ENCODE measurements around the gene LZTR1.
A peak's percentile ranks its signal among the peaks of the same experiment; 100 is the strongest.
"Not testable (repeated sequence)": the region's sequence is repeated elsewhere in the genome, so short reads cannot be mapped to it uniquely, and the experiment has no call there.

LZTR1 gene

DNA sequence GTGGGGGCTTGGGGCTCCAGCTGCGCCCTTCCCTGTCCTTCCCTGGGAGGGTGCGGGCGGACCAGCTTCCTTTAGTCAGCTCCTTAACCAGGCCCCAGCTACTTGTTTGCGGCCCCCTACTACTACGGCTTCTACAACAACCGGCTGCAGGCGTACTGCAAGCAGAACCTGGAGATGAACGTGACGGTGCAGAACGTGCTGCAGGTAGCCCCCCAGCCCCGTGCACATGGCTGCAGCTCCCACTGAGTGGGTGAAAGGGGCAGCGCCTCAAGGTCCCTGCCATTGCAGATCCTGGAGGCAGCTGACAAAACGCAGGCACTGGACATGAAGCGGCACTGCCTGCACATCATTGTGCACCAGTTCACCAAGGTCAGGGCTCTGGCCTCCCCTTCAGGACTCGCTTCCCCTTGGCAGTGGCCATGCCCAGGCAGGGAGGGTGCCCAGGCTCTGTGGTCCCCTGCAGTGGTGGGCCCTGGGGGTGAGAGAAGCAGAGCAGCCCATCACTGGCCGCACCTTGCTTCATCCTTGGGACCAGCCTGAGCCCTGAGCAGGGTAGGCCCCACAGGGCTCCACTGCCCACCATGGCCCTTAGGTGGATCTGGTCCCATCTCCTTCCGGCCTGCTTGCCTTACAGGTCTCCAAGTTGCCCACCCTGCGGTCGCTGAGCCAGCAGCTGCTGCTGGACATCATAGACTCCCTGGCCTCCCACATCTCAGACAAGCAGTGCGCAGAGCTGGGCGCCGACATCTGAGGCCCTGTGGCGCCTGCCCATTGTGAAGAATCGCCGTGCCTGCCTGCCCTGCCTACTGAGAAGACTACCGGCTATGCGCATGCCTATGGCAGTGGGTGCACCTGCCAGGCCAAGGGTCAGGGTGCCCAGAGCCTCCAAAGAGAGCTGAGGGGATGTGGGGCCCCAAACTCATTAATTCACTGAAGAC lies 14.8 kb downstream of the LZTR1 start:
- DNase-seq (ENCODE audit: low read depth): no peak

DNA sequence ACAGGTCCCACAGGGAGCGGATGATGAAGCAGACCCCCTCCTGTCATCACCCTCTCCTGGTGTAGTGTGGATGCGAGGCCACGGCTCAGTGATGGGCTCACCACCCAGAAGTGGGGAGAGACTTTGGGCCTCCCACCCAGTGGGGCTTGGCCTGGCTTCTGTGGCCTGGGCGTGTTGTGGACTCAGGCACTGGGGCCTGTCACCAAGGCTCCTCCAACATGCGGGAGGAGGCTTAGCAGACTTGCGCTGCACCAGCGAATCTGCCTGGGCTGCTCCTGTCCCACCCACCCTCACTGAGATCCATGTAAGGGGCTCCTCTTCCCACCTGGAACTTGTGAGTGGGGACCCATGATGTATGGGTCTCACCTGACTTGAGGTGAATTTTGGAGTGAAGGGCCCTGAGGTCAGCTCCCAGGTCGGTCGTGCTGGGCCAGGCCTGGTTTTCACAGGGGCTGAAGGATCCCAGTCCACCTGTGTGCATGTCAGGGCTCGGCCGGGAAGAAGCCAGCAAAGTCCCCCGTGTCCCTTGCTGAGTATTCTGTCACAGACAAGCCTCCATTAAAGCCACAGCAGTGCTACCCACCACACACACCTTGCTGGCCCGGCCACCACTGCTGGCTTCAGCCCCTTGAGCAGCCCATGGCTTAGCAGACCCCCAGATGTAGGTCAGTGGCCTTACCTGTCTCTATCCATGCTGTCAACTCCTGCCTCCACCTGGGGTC lies 15.6 kb downstream of the LZTR1 start:
- DNase-seq (ENCODE audit: low read depth): no peak

DNA sequence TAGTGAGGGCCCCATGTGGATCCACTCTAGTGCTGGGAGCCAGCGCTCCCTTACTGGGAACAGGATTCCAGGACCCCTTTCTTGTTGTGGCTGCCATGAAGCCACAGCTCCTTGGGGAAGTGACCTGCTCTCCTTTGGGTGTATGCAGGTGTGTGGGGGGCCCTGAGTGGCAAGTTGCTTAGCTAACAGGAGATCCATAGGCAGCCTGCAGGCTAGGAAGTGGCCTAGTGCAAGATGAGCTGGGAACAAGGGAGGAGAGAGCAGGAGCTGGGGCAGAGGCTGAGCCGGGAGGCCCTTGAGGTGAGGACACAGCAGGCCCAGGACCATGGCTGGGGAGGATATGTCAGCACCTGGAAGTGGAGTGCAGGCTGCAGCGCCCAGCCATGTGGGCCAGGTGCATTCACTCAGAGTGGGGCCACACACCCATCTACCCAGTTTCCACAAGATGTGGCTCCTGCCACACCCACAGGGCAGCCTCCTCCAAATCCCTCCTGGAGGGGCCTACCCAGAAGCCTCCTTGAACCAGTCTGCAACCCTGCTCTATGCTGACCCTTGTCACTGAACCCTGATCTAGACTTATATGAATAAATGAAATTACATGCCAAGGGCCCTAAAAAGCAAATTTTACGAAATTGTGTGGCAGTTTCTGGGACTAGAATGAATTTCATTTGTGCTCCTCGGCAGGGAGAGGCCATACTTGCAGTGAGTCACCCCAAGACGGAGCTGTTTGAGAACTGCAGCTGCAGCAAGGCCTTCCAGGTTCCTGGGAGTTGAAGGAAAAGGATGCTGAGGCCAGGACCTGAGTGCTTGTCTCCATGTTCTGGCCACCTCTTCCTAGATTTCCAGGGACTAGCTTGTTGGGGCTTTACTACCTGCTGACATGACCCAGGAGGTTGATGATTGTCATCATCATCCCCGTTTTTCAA lies 16.6 kb downstream of the LZTR1 start:
- DNase-seq (ENCODE audit: low read depth): no peak

DNA sequence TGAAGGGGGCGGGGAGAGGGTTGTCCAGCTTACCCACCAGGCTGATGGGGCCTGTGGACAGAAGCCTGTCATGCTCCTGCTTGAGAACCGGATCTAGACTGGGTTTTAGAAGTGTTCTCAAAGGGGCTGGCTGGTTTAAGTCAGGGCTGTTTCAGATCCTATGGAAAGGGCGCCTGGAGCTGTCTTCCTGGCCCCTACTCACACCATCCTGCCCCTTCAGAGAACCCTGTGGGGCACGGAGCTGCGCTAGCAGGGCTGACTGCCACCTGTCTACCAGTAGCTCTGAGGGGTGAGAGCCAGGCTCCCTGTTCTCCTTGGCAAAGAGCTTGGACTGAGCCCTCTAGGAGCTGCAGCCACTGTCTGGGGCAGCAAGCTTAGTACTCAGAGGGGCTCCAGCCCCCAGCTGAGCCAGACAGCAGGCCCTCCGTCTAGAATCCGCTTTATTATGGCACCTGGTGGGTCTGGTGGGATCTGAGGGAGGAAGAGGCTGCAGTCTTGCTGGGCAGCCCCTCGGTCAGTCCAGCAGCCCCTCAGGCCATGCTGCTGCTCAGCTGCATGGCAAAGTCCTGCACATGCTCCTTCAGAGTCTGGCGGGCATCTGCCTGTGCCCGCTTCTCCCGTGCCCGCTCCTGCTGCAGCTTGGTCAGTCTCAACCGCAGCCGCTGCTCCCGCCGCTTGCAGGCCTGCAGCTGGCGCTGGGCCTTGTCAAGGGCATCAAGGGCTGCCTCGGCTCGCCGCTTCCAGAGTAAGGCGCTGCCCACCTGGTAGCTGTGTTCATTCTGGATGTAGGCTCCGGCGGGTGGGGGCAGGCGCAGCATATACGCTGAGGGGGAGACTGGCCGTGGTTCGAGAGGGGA lies 17.5 kb downstream of the LZTR1 start:
- no peak for DNase-seq (ENCODE audit: low read depth)

DNA sequence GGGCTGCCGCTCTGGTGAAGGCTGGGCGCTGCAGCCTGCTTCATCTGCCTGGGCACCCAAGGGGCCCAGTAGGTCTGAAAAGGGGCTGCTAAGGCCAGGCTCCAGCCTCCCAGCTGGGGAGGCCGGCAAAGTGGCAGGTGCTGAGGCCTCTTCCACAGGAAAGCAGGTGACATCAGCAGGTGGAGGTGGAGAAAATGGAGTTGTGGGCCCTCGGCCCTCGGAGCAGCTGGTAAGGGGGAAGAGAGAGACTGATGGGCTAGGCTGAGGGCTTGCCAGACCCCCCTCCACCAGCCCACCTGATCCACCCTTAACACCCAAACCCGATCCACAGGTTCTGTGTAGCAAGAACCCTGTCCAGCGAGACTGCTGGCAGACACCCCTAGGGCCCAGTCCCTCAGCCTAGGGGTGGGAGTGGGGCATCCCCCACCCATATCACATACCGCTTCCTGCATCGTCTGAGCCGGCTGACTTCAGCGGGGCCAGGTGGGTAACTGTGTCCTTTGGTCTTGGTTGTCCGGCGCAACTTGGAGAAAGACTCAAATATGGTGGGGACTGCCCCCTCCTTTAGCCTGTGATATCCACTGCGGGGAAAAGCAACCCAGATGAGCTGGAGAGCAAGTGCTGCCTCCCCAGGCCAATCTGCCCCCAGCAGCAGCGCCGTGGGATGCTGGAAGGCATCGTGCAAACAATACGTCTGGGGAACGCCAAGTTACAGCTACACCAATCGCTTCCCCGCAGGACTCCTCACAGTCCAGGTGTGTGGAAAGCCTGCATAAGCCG lies 18.3 kb downstream of the LZTR1 start:
- DNase-seq (ENCODE audit: low read depth): no peak

DNA sequence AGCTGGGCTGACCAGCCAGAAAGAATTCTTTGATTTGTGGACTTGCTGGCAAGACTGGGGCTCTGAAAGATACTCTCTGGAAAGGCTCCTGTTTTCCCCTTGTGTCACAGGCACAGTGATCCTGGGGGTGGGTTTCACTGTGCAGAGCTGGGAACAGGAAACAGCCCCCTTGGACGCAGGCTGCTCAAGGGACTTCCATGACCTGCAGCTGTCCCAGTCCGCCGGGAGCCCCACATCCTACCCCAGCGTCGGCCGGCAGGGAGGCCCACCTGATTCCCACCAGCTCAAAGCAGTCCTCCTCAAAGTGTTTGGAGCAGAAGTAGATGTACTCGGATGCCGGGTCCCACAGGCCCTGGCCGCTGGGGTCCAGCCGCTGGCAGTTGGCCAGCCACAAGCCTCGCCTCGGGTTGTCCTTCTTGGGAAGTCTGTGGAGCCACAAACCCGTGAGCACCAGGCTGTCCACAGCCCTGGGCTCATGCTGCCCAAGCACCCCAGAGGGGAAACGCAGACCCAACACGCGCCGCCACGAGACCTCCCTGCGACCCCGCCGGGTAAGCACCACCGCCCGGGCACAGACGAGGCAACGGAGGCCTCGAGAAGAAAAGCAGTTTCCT lies 19.0 kb downstream of the LZTR1 start:
- DNase-seq (ENCODE audit: low read depth): no peak

DNA sequence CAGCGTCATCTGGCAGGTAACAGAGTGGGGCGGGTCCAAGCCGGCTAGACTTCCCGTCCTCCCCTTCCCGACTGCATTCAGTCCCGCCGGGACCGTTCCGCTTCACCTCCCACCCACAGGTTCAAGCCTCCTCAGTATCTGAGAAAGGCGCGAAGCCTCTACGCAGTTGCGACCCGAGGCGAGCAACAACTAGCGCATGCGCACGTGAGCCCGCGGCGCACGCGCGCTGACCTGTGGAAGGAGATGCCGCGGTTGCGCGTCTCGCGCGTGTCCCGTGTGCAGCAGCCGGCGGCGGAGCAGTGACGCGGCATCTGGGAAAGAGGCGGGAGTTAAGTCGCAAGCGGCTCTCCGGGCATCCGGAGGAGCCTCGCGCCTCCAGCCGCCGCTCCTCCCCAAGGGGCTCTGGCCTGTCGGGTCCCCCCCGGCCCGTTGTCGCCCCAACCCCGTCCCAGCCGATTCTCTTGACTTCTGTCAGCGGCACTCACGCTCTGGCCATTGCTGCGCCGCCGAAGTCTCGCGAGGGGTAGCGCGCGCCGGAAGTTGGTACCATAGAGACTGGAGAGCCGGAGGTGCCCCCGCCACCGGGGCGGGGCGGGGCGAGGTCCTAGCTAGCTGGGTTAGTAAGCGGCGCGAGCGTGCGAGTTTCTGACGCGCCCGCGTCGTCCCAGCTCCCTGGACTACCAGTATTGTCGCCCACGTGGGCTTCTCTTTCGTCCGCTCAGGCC lies 19.7 kb downstream of the LZTR1 start, which contains the start of gene THAP7:
Gene THAP7, minus strand, starts transcription at position 518 of the 725 bp plus-strand sequence. Its CDS starts 207 bp downstream, at position 311.
- peak; percentile 96 for DNase-seq (ENCODE audit: low read depth)

DNA sequence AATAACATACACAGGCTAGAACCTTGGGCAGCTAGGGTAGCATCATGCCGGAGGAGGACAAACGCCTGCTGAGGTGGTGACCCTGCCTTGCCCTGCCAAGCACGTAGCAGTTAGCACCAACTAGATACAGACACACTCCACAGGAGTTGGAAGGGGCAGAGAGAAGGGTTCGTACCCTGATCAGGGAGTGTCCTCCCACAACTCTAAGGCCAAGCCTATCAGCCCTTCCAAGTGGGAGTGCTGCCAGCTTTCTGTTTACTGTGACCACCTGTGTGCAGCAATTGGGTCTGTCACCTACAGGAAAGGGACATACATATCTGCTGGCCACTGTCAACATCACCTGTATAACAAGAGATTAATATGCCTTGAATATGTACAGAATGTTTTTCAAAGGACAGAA lies 21.7 kb downstream of the LZTR1 start:
- DNase-seq (ENCODE audit: low read depth): no peak

DNA sequence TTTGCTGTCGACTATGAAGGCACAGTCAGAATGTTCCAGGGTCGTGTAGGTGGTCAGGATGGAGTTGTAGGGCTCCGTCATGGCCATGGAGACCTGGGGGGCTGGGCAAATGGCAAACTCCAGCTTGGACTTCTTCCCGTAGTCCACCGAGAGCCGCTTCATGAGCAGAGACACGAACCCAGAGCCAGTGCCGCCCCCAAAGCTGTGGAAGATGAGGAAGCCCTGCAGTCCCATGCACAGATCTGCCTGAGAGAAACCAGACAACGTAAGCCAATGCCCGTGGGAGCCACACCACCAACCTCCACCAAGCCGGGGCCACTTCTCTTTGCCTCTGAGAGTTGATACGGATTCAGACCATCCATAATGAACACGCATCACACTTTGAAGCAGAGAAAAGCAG lies 27.1 kb downstream of the LZTR1 start:
- not testable (repeated sequence) for DNase-seq (ENCODE audit: low read depth)

DNA sequence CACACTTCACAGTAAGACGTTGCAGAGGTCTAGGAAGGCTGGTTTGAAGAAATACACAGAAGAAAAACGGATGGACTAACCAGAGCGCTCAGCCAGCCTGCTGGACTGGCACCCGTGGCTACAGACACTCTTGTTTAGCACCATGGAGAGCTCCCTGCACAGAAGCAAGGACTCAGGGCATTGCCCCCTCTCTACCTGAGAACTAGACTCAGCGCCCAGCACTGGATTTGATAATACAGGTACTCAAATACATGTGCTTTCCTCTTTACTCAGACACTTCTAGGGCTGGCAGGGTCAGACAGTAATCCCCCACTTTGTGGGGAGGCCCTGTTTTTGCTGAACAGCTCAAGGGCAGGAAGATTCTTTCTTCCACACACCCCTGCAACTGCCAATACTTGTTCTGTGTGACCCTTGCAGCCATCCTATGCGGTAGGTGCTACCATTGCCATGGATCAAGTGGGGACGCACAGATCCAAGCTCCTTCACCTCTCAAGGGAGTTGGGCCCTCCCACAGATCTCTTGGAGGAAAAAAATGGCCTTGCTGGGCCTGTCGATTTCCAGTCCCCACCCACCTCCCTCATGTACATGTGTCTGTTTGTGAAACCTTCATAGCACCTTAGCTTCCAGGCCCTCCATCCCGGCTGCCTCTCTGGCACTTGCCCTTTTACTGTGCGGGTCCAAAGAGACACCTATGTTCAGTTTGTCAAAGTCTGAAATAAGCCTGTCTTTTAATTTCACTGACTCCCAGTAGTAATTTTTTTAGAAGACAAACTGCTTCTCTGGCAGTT lies 27.7 kb downstream of the LZTR1 start:
- no peak for DNase-seq (ENCODE audit: low read depth)

DNA sequence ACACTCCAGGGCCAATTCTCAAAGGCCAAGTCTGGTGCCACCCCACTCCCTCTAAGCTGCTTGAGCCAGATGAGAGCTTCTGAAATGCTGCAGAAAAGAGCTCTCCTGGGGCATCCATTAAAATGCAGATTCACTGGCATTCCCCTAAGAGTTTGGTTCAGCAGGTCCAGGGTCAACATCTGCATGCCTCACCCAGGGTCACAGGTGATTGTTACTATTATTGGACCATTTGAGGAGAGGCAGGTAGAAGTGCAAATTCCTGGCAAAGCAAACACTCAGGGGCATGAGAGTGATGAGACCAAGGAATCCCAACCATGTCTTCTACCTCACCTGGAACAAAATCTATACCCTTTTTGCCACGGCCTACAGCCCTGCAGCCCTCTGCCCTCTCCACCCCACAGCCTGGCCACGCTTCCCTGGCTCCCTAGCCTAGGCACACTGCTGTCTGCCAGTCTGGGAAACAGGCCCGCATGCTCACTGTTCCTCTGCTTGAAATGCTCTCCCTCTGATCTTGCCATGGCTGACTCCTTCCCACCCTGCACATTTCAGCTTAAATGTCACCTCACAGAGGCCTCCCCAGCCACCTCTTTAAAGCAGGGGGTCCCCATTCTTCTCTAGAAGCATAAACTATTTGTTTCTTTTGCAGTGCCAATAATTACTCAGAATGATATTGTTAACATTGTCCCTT lies 28.5 kb downstream of the LZTR1 start:
- DNase-seq (ENCODE audit: low read depth): no peak

DNA sequence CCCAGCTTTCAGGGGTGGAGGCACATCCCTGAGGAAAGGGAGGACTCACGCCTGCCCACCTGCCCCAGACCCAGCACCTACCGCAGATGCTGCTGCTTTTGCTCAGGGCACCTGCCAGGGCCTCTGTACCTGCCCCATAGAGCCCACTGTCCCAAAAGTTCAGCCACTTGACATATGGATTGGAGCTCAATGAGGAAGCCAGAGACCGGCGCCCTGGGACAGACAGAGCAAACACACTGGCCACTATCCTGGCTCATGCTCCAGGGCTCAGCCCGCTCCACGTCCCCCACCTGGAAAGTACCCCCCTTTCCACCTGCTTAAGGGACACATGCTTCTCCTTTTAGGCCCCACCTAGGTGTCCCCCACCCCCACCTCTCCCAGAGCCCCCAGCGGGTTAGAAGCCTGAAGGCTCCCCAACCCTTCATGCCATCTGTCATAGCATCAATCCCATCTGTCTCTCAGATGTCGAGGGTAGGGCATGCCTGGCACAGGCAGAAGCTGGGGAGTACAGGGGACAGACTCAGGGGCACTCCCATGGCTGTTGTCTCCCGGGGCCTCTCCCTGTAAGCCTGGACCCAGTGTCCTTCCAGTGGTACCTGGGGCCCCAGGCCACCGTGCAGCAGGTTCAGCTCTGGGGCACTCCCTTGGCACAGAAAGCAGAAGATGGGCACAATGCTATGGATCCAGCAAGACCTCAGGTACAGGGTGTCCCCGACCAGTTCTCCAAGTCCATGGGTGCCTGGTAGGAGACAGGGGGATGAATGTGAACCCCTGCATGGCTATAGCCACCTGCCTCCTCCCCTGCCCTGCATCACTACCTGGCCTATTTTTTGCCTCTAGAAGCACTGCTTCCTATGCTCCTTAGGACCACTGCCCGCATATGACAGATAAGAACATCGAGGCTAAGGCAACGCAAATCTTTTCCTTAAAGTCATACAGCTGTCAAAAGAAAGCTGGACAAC lies 30.6 kb downstream of the LZTR1 start:
- no peak for DNase-seq (ENCODE audit: low read depth)

DNA sequence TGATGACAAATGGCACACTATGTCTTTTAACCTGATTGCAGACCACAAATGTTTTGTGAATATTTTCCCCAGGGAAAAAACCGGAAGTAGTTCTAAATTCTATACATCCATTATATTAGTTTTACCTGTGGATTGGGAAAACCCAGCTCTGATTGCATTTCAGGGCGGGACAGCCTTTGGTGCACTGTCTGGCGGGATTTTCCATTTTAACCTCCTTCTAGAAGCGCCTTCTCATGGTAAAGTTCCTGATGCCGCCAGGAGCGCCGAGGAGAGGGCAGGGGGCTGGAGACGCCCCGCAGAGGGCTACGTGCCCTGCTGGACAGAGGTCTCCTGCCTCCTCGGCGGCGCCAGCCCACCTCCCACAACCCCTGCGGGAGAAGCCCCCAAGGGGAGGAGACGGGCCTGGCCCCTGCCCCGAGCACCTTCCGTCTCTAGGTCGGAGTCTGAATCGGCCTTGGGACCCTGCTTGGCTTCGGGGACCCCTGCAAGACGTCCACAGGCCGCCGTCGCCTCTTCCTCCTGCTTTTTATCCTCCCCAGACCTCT lies 31.6 kb downstream of the LZTR1 start:
- no peak for DNase-seq (ENCODE audit: low read depth)

DNA sequence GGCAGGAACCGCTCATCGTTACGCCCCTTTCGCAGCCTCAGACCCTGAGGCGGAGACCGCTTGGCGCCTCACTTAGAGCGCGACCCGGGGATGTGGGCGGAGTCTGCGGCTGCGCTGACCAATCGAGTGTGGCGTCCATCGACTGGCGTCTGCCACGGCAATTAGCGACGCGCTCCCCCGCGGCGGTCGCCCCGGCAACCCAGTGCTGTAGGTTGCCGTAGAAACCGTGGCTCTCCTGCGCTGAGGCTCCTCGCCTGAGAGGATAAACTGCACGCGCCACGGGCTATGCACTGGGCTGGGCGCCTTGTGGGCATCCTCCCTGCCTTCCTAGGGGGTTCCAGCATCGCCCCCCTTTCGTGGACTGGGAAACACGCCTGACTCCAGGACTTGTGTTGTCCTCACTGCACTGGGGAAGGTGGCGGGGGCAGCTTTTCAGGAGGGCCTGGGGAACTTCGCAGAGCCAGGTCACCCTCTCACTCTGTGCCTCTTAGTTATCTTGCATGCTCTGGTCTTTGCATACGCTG lies 32.2 kb downstream of the LZTR1 start:
- DNase-seq (ENCODE audit: low read depth): peak; percentile 88

DNA sequence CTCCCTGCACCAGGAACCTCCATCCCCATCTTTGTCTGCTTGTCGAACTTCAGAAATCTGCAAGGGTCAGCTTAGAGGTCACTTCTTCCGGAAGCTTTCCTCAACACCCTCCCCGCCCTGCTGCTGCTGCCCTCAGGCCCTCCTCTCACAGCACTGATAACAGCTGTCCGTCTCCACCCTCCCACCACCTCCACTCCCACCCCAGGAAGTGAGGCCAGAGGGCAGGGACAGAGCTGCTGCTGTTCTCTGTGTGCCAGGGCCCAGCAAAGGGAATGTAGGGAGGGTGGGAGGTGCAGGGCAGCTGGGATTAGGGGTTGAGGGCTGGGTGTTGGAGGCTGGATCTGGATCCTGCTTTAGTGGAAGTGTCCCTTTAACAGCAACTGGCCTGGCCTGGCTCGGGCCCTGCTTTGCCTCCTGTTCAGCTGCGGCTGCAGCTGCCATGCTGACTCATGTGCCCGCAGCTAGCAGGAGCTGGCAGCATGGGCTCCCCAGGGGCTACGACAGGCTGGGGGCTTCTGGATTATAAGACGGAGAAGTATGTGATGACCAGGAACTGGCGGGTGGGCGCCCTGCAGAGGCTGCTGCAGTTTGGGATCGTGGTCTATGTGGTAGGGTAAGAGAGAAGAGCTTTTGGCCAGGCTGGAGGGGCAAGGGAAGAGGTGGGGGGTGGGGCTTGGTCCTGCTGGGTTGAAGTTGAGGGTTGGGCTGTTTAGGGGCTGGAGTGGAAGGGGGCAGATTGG lies 32.8 kb downstream of the LZTR1 start, which contains the start of gene P2RX6:
Gene P2RX6, plus strand, starts transcription at position 440 of the 740 bp plus-strand sequence. Its CDS starts 10 bp downstream, at position 450.
- peak; percentile 79 for DNase-seq (ENCODE audit: low read depth)
